Spinal cord (tissue), 10 donors: Measurements from ENCODE around the gene ZNF543. TPM values are rescaled to one million over a fixed set of nuclear protein-coding genes. Genes with fewer than 3 reads are reported as not detected.
"Not testable (repeated sequence)": the region's sequence is repeated elsewhere in the genome, so short reads cannot be mapped to it uniquely, and the experiment has no call there.

Source experiments
- DNase-seq, 6 donors: peaks; one replicate each; pipeline versions ENCODE4 v3.0.0 to v3.0.0-alpha.2; 2013 to 2015; ENCODE audit warnings: low spot score in 6 of 6, low read depth in 4 of 6
- H3K27ac ChIP-seq: one replicate; pipeline ENCODE4 v1.5.1; 2013; ENCODE audit warnings: low read depth, low read length, control low read depth
- H3K27me3 ChIP-seq: one replicate; pipeline ENCODE4 v1.6.1; 2013; ENCODE audit warnings: low read length; ENCODE audit not compliant: control insufficient read depth, insufficient read depth
- H3K36me3 ChIP-seq: one replicate; pipeline ENCODE4 v1.6.1; 2013; ENCODE audit warnings: low read length; ENCODE audit not compliant: control insufficient read depth, insufficient read depth
- H3K4me1 ChIP-seq: one replicate; pipeline ENCODE4 v1.6.1; 2013; ENCODE audit warnings: low read length; ENCODE audit not compliant: control insufficient read depth, insufficient read depth
- H3K4me3 ChIP-seq: one replicate; pipeline ENCODE4 v1.5.1; 2013; ENCODE audit warnings: low read depth, low read length, control low read depth
- H3K9me3 ChIP-seq: one replicate; pipeline ENCODE4 v1.6.1; 2013; ENCODE audit warnings: low read length; ENCODE audit not compliant: control insufficient read depth, insufficient read depth
- WGBS: methylation state at CpG from one replicate; pipeline ENCODE4 v1.1.5; 2013; ENCODE audit warnings: missing lambda C conversion rate; ENCODE audit not compliant: insufficient coverage; 5-methylcytosine and 5-hydroxymethylcytosine counted together
- long read RNA-seq, 4 donors: transcript quantifications; one replicate each; lab custom pipeline, GENCODE V29; 2026
- polyA plus RNA-seq, 2 donors: library from polyadenylated mRNA; unstranded; fragments of 120-200 nt; gene quantifications; one replicate each; pipeline ENCODE4 v1.2.1, GENCODE V29; 2013; ENCODE audit not compliant: insufficient read length in 2 of 2
- total RNA-seq, 2 donors: library from RNA; depleted of rRNA in 1 of 2; stranded (reverse); fragments of 120-200 nt in 1 of 2; fragments of >200 nt in 1 of 2; gene quantifications; one replicate each; pipeline versions ENCODE4 v1.2.3 to v1.2.4, GENCODE V29; 2013 to 2014
- donor health status: healthy.

ZNF543 gene
- 10 to 100 TPM; 18.7 to 23.3 TPM for total RNA-seq
- polyA plus RNA-seq, result 1 to 10 TPM; 5.0 to 6.8 TPM
- long read RNA-seq, donor 1, result 0 reads
- long read RNA-seq, donor 2, partial matches to known transcripts, result 0 of 1 reads
- long read RNA-seq, donor 2, other reads (novel, unspliced or antisense), result 0 of 1 reads
- long read RNA-seq, donor 3, partial matches to known transcripts, result 0 of 1 reads
- long read RNA-seq, donor 3, other reads (novel, unspliced or antisense), result 0 of 1 reads
- long read RNA-seq, donor 4, transcript ZNF543-201 (4 exons, 3,659 nt), result major isoform, 6 of 6 reads
- long read RNA-seq, donor 4, partial matches to known transcripts, result 0 of 6 reads
- long read RNA-seq, donor 4, other reads (novel, unspliced or antisense), result 0 of 6 reads

DNA sequence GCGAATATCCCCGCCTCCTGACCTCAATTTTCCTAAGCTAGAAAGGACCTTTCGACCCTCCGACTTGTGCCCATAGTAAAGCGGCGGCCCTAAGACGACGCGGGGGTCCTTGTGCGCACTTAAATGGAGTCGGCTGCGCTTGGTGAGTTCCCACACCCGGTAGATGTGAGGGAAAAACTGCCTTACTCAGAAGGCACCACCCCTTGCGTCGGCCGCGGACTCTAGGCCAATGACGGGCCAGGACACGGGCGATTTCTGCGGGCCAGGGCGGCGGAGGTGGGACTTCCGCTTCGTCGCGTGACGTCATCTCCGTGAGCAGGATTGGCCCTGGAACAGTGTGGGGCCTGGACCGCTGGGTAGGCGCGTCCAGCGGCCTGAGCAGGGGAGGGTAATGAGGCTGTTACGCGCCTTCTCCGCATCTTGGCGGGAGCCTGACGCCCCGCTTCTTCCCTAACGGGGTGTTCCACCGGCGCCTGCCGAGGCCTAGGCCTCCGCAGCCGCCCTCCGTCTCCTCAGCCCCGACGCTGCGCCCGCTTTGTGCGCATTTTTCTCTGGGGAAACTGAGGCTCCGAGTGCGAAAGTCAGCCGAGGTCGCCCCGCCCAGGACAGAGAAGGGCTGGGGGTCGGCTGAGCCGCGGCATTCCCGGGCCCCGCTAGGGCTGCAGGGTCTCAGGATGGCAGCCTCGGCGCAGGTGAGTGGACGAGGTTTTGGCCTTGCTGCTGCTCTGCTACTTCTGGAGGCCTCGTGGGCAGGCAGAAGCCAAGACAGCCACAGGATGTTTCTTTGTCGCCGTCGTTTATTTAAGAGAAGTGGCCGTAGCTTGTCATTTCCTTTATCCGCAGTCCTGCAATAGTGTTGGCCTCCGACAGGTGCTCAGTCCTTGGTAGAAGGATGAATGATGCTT, at the start of gene ZNF543:
Gene ZNF543, plus strand, starts transcription at position 293 of the 905 bp plus-strand sequence. Its CDS starts 382 bp downstream, at position 675.
- no peaks in the 10 kb centered on the region for H3K9me3 ChIP-seq
- peak; percentile 86 to 99 (median 93) for DNase-seq
- H3K4me3 ChIP-seq, result peak within 1 kb of the TSS; percentile 94
- peaks cover 13% of the 10 kb centered on the region for H3K4me1 ChIP-seq
- H3K27ac ChIP-seq, result peak within 1 kb of the TSS; percentile 88
- WGBS, result under 1% methylated on average over 68 of the region's 71 CpGs
- H3K27me3 ChIP-seq, result peaks cover 28% of the 10 kb centered on the region
- H3K36me3 ChIP-seq, result peaks cover 21% of the 10 kb centered on the region

- DNase-seq, result no peak
- peaks cover 8% of the 10 kb centered on the region for H3K36me3 ChIP-seq
- 93% methylated on average over 6 of the region's 8 CpGs for WGBS
- no peak overlapping the region for H3K27ac ChIP-seq
- no peaks in the 10 kb centered on the region for H3K4me1 ChIP-seq
- no peak overlapping the region for H3K4me3 ChIP-seq
- H3K9me3 ChIP-seq, result no peaks in the 10 kb centered on the region
- no peaks in the 10 kb centered on the region for H3K27me3 ChIP-seq
Observed at GRCh38 chr19:57271280-57271679, 49.0 kb upstream of the ZNF543 start.

GRCh38 chr19:57273014-57273413, 47.3 kb upstream of the ZNF543 start:
- no peak overlapping the region for H3K27ac ChIP-seq
- no peaks in the 10 kb centered on the region for H3K27me3 ChIP-seq
- H3K4me1 ChIP-seq, result no peaks in the 10 kb centered on the region
- H3K4me3 ChIP-seq, result no peak overlapping the region
- H3K9me3 ChIP-seq, result no peaks in the 10 kb centered on the region
- peaks cover 8% of the 10 kb centered on the region for H3K36me3 ChIP-seq
- no CpG with 5 or more reads among the region's 1 CpG for WGBS
- DNase-seq, result no peak

DNA sequence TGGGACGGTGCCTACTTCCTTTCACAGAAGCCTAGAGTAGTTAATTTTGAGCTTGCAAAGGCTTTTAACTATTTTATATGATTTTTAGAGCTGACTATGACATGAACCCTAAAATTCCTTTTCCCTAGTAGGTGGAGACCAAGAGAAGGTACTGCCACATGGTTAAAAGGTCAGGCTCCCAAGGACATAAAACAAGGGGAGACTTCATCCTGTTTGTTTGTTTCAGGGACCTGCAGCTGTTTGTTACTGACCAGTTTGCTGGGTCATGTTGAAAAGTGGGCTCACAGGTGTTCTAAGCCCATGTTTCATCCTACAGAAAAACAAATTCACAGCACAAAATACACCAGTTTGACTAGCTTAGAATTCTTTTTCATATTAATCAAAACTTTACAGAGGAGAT, 43.8 kb upstream of the ZNF543 start:
- DNase-seq, result no peak
- Histone ChIP-seq H3K27me3 (no peaks in the 10 kb centered on the region), H3K27ac (no peak overlapping the region), H3K9me3 (no peaks in the 10 kb centered on the region), H3K36me3 (peaks cover 10% of the 10 kb centered on the region), H3K4me3 (no peak overlapping the region), H3K4me1 (peaks cover 6% of the 10 kb centered on the region)
- WGBS, result no CpG with 5 or more reads among the region's 1 CpG

- Histone ChIP-seq H3K4me1 (peaks cover 19% of the 10 kb centered on the region), H3K36me3 (peaks cover 13% of the 10 kb centered on the region)
- H3K27ac ChIP-seq, H3K9me3 ChIP-seq, H3K4me3 ChIP-seq, H3K27me3 ChIP-seq, DNase-seq: not testable (repeated sequence)
- 40% methylated on average over 1 of the region's 2 CpGs for WGBS
Observed at GRCh38 chr19:57278481-57278880, 41.8 kb upstream of the ZNF543 start.

- DNase-seq, result peak; percentile 83 to 98 (median 86)
- peaks cover 19% of the 10 kb centered on the region for H3K4me1 ChIP-seq
- no peaks in the 10 kb centered on the region for H3K27me3 ChIP-seq
- peak overlapping the region; percentile 99 for H3K4me3 ChIP-seq
- H3K27ac ChIP-seq, result peak overlapping the region; percentile 100
- H3K36me3 ChIP-seq, result peaks cover 20% of the 10 kb centered on the region
- WGBS, result 0% methylated on average over 19 of the region's 25 CpGs
- no peaks in the 10 kb centered on the region for H3K9me3 ChIP-seq
Observed at GRCh38 chr19:57279418-57280164, 40.7 kb upstream of the ZNF543 start.

DNA sequence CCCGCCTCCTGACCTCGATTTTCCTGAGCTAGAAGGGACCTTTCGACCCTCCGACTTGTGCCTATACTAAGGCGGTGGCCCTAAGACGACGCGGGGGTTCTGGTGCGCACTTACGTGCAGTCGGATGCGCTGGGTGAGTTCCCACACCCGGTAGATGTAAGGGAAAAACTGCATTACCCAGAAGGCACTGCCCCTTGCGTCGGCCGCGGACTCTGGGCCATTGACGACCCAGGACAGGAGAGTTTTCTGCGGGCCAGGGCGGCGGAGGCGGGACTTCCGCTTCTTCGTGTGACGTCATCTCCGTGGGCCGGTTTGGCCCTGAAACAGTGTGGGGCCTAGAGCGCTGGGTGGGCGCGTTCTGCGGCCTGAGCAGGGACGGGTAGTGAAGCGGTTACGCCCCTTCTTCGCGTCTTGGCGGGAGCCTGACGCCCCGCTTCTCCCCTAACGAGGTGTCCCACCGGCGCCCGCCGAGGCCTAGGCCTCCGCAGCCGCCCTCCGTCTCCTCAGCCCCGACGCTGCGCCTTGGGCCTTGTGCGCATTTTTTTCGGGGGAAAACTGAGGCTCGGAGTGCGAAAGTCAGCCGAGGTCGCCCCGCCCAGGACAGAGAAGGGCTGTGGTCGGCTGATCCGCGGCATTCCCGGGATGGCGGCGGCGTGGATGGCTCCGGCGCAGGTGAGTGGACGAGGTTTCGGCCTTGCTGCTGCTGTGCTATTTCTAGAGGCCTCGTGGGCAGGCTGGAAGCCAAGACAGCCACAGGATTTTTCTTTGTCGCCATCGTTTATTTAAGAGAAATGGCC, 39.9 kb upstream of the ZNF543 start, which contains the start of gene ZNF460:
Gene ZNF460, plus strand, starts transcription at position 321 of the 797 bp plus-strand sequence. Its CDS starts 322 bp downstream, at position 643.
- Histone ChIP-seq H3K9me3 (no peaks in the 10 kb centered on the region), H3K4me1 (peaks cover 19% of the 10 kb centered on the region), H3K27ac (peak within 1 kb of the TSS; percentile 100), H3K36me3 (peaks cover 27% of the 10 kb centered on the region), H3K27me3 (no peaks in the 10 kb centered on the region), H3K4me3 (peak within 1 kb of the TSS; percentile 99)
- DNase-seq, result peak; percentile 94 to 99 (median 96)
- under 1% methylated on average over 69 of the region's 71 CpGs for WGBS

- 20% methylated on average over 5 of the region's 6 CpGs for WGBS
- Histone ChIP-seq H3K4me3 (peak overlapping the region; percentile 99), H3K4me1 (peaks cover 19% of the 10 kb centered on the region), H3K27me3 (no peaks in the 10 kb centered on the region), H3K36me3 (peaks cover 27% of the 10 kb centered on the region), H3K27ac (peak overlapping the region; percentile 100), H3K9me3 (no peaks in the 10 kb centered on the region)
- peak in 3 of 6 donors; percentile 2 to 28 (median 7) for DNase-seq
Observed at GRCh38 chr19:57280962-57281400, 39.3 kb upstream of the ZNF543 start.
